Activated CD4-positive, alpha-beta T cell treated with anti-CD3 and anti-CD28 coated beads, Interleukin-2, amount 10 ng/mL, durations not matched to agents 24 days and 14 days (primary cell): Measurements from ENCODE around the gene EHBP1. TPM values are rescaled to one million over a fixed set of nuclear protein-coding genes. Genes with fewer than 3 reads are reported as not detected.
"Not testable (repeated sequence)": the region's sequence is repeated elsewhere in the genome, so short reads cannot be mapped to it uniquely, and the experiment has no call there.

ENCODE experiments used
- DNase-seq: peaks from one replicate; pipeline ENCODE4 v3.0.0; 2022
- H3K27ac Mint-ChIP-seq: one replicate; pipeline ENCODE4 v1.8.0; 2022; ENCODE audit warnings: mild to moderate bottlenecking, mixed read lengths
- H3K27me3 Mint-ChIP-seq: one replicate; pipeline ENCODE4 v1.8.0; 2022; ENCODE audit warnings: mixed read lengths
- H3K36me3 Mint-ChIP-seq: one replicate; pipeline ENCODE4 v1.8.0; 2022; ENCODE audit warnings: low read depth, mild to moderate bottlenecking, mixed read lengths
- H3K4me1 Mint-ChIP-seq: one replicate; pipeline ENCODE4 v1.8.0; 2021; ENCODE audit warnings: mixed read lengths
- H3K4me3 Mint-ChIP-seq: one replicate; pipeline ENCODE4 v1.8.0; 2022; ENCODE audit warnings: mild to moderate bottlenecking, moderate library complexity, mixed read lengths
- H3K9me3 Mint-ChIP-seq: one replicate; pipeline ENCODE4 v1.8.0; 2021; ENCODE audit warnings: mixed read lengths
- intact Hi-C: fragments of 100-400 bp; cut with micrococcal nuclease; formaldehyde crosslinking; loops from one replicate; pipeline ENCODE4 v1.15.1; 2023
- total RNA-seq: library from RNA; stranded (reverse); gene quantifications from 2 replicates; pipeline ENCODE4 v1.2.3, GENCODE V29; 2022

Gene EHBP1
- total RNA-seq, 1 donor from 2014 or later = 27.4 TPM

GRCh38 chr2:62685256-62685655, 20.3 kb upstream of the EHBP1 start:
- intact Hi-C loops = no loop called here

DNA sequence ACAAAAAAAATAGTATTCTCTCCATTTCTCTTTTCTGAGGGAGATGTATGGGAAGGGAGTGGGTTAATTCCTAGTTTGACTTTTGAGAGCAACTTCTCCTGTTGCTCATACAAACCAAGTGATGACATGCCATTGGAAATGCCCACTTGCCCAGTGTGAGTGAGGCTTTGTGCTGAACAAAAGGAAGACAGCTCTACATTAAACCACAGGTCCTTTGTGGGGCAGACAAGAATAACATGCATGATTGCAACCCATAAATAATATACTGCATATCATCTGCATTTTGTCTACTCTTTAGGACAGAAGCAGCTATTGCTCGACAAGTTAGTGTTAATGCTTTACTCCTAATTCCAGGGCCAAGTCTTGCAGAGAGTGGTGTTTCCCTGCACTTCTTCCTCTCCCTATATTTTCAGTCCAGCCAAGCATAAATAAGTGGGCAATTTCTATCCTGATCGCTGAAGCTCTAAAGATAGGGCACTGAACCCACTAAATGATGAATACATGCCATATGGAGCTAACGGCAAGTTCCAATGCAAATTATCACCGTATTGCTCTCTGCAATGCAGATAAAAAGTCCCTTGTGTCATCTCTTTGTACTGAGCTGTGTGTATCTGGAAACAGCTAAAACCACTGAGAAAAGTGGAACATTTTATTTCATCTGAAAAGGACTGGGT, 19.4 kb upstream of the EHBP1 start:
- H3K4me1 Mint-ChIP-seq = no peaks in the 10 kb centered on the region

More at GRCh38 chr2:62685256-62685655, 20.3 kb upstream of the EHBP1 start:
- Mint-ChIP-seq H3K27ac (no peak overlapping the region), H3K36me3 (no peaks in the 10 kb centered on the region), H3K27me3 (peaks cover 22% of the 10 kb centered on the region), H3K4me3 (no peak overlapping the region), H3K9me3 (no peaks in the 10 kb centered on the region), H3K4me1 (no peaks in the 10 kb centered on the region)
- no peak for DNase-seq

DNA sequence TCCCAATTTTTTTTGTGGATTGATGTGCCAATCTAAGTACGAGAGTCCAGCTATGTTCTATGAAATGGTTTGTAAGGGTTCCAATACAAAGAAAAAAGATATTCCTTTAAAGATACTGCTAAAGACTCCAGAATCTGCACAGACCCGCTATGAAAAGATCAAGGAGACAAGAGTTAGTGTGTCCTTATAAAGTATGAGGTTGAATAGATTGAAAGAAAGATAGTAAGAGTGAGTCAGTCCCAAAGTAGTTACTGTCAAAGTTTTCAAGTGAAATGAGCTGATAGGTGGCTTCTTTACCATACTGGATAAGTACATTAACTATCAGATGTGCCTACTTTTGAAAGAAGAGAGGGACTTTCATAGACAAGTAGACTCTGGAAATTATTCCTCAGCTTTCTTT, 17.9 kb upstream of the EHBP1 start:
- peaks cover 25% of the 10 kb centered on the region for H3K27me3 Mint-ChIP-seq

More for the DNA sequence above, 19.4 kb upstream of the EHBP1 start:
- Mint-ChIP-seq H3K27ac (no peak overlapping the region), H3K4me3 (no peak overlapping the region), H3K9me3 (no peaks in the 10 kb centered on the region), H3K36me3 (no peaks in the 10 kb centered on the region), H3K27me3 (peaks cover 24% of the 10 kb centered on the region)
- DNase-seq = no peak
- intact Hi-C loops = no loop called here

DNA sequence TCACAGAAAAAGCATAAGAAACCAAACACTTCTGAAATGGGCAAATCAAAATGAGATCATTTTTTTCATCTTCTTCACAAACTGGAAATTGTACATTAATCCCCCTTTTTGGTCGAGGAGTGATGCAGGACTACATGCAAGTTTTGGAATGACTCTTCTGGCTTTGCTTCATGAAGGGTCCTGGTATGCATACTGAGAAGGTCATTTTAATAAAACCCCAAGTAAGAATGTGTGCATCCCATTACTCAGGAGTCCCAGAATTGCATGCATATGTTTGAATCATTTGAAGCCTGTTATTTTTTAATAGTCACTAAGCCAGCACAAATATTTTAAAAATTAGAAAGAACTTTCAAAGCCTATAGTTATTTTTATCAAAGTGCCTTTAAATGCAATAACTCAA, 16.7 kb upstream of the EHBP1 start:
- no peak overlapping the region for H3K4me3 Mint-ChIP-seq
- no peaks in the 10 kb centered on the region for H3K36me3 Mint-ChIP-seq
- no peaks in the 10 kb centered on the region for H3K9me3 Mint-ChIP-seq
- no peak for DNase-seq
- intact Hi-C loops = no loop called here
- H3K27ac Mint-ChIP-seq = no peak overlapping the region
- no peaks in the 10 kb centered on the region for H3K4me1 Mint-ChIP-seq
- H3K27me3 Mint-ChIP-seq = peaks cover 32% of the 10 kb centered on the region

More for the DNA sequence above, 17.9 kb upstream of the EHBP1 start:
- H3K4me3 Mint-ChIP-seq = no peak overlapping the region
- no peak overlapping the region for H3K27ac Mint-ChIP-seq
- no peaks in the 10 kb centered on the region for H3K9me3 Mint-ChIP-seq
- intact Hi-C loops = no loop called here
- DNase-seq = no peak
- no peaks in the 10 kb centered on the region for H3K4me1 Mint-ChIP-seq
- no peaks in the 10 kb centered on the region for H3K36me3 Mint-ChIP-seq

DNA sequence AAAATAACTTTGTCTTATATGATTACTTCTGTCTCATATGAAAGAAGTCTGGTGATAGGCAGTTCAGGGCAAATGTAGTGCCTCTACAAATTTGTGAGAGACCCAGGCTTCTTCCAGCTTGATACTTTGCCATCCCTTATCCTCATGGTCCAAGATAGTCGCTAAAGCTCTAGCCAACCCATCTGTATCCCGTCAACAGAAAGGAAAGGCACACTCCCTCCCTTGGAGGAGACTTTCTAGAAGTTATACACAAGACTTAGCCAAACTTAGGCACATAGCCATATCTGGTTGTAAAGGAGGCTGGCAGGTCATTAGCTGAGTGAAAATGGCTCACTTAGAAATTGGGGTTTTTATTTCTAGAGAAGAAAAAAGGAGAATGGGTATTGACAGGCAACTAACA, 14.3 kb upstream of the EHBP1 start:
- Mint-ChIP-seq H3K27ac (no peak overlapping the region), H3K4me1 (no peaks in the 10 kb centered on the region), H3K36me3 (no peaks in the 10 kb centered on the region), H3K9me3 (no peaks in the 10 kb centered on the region), H3K27me3 (peaks cover 28% of the 10 kb centered on the region), H3K4me3 (no peak overlapping the region)
- intact Hi-C loops = no loop called here
- DNase-seq = no peak

- no peaks in the 10 kb centered on the region for H3K9me3 Mint-ChIP-seq
- H3K27ac Mint-ChIP-seq = no peak overlapping the region
- H3K36me3 Mint-ChIP-seq = no peaks in the 10 kb centered on the region
- DNase-seq = no peak
- no peaks in the 10 kb centered on the region for H3K4me1 Mint-ChIP-seq
- H3K4me3 Mint-ChIP-seq = no peak overlapping the region
- peaks cover 28% of the 10 kb centered on the region for H3K27me3 Mint-ChIP-seq
- intact Hi-C loops = no loop called here
Measured at GRCh38 chr2:62692225-62692624, 13.3 kb upstream of the EHBP1 start.

- Mint-ChIP-seq H3K27me3 (peaks cover 22% of the 10 kb centered on the region), H3K4me1 (no peaks in the 10 kb centered on the region), H3K27ac (no peak overlapping the region), H3K4me3 (no peak overlapping the region), H3K36me3 (no peaks in the 10 kb centered on the region), H3K9me3 (no peaks in the 10 kb centered on the region)
- no peak for DNase-seq
- intact Hi-C loops = no loop called here
Measured at GRCh38 chr2:62698653-62699052, 6.9 kb upstream of the EHBP1 start.

- Mint-ChIP-seq H3K27ac (peak overlapping the region; percentile 46), H3K9me3 (no peaks in the 10 kb centered on the region), H3K27me3 (peaks cover 12% of the 10 kb centered on the region), H3K36me3 (peaks cover 9% of the 10 kb centered on the region), H3K4me1 (peaks cover 27% of the 10 kb centered on the region), H3K4me3 (peak overlapping the region; percentile 84)
- no peak for DNase-seq
- intact Hi-C loops = loop anchor here (1.0 to 10.0 kb wide), 10 partner anchors 198 to 1947 kb away; partner anchors contain the start of genes B3GNT2, CCT4, MDH1 and OTX1
Measured at GRCh38 chr2:62704654-62705006, 883 bp upstream of the EHBP1 start.

DNA sequence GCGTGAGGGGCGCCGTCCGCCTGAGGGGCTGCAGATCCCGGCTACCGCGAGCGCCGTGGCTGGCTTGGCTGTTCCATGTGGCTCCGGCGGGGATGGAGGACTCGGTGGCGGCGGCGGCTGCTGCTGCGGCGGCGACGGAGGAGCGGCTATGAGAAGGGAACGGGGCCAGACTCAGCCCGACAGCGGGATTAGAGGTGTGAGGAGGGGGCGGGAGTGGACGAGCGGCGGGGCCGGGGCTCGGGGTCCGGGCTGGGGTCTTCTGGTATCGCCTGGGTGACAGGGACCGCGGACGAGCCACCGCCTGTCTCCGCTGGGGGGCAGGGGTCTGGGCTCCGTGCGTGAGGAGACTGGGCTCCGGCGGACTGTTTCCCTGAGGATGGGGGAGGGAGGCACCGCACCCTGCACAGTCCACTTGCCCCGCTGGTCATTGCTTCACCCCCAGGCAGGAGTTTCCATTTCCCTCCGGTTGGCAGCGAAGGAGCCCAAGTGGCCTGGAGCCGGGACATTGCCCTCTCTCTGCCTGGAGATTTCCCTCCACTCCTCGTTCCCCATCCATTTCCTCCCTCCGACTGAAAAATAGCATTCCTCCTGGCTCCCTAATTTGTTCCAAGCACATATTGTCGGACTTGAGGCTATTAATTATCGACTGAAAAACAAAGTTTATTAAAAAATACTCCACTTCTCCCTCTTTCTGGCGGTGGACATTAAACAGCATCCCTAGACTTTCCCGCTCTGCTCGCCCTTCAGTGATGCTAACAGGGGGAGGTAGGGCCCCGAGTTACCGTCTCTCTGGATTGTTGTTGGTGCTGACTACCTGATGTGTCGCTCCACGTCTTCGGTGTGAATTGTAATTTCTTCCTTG, 577 bp downstream of the EHBP1 start:
- Mint-ChIP-seq H3K27me3 (peaks cover 10% of the 10 kb centered on the region), H3K9me3 (no peaks in the 10 kb centered on the region)
- intact Hi-C loops = loop anchor here (1.0 to 10.0 kb wide), 10 partner anchors 200 to 1949 kb away; partner anchors contain the start of genes B3GNT2, CCT4, MDH1 and OTX1

GRCh38 chr2:62706721-62707521, 1.4 kb downstream of the EHBP1 start:
- intact Hi-C loops = loop anchor here (5.0 to 10.0 kb wide), 9 partner anchors 348 to 1950 kb away; partner anchors contain the start of genes B3GNT2, CCT4, MDH1 and OTX1

More for the DNA sequence above, 577 bp downstream of the EHBP1 start:
- Mint-ChIP-seq H3K27ac (peak overlapping the region; percentile 46), H3K4me1 (peaks cover 27% of the 10 kb centered on the region), H3K4me3 (peak overlapping the region; percentile 84), H3K36me3 (peaks cover 11% of the 10 kb centered on the region)
- DNase-seq = peak; percentile 64

GRCh38 chr2:62708751-62709150, 3.2 kb downstream of the EHBP1 start:
- DNase-seq = no peak
- Mint-ChIP-seq H3K27me3 (no peaks in the 10 kb centered on the region), H3K4me3 (no peak overlapping the region), H3K9me3 (no peaks in the 10 kb centered on the region), H3K4me1 (peaks cover 27% of the 10 kb centered on the region), H3K36me3 (peaks cover 11% of the 10 kb centered on the region), H3K27ac (no peak overlapping the region)
- intact Hi-C loops = loop anchor here (5.0 to 10.0 kb wide), 9 partner anchors 346 to 1951 kb away; partner anchors contain the start of genes B3GNT2, CCT4, MDH1 and OTX1

More at GRCh38 chr2:62706721-62707521, 1.4 kb downstream of the EHBP1 start:
- DNase-seq = no peak
- H3K9me3 Mint-ChIP-seq = no peaks in the 10 kb centered on the region
- H3K4me1 Mint-ChIP-seq = peaks cover 27% of the 10 kb centered on the region
- peak overlapping the region; percentile 46 for H3K27ac Mint-ChIP-seq
- peak overlapping the region; percentile 84 for H3K4me3 Mint-ChIP-seq
- peaks cover 8% of the 10 kb centered on the region for H3K27me3 Mint-ChIP-seq
- peaks cover 11% of the 10 kb centered on the region for H3K36me3 Mint-ChIP-seq

- Mint-ChIP-seq H3K4me3 (no peak overlapping the region), H3K36me3 (peaks cover 21% of the 10 kb centered on the region), H3K9me3 (no peaks in the 10 kb centered on the region), H3K4me1 (peaks cover 12% of the 10 kb centered on the region), H3K27me3 (no peaks in the 10 kb centered on the region), H3K27ac (no peak overlapping the region)
- DNase-seq = no peak
- intact Hi-C loops = no loop called here
Measured at GRCh38 chr2:62711832-62712494, 6.5 kb downstream of the EHBP1 start.

DNA sequence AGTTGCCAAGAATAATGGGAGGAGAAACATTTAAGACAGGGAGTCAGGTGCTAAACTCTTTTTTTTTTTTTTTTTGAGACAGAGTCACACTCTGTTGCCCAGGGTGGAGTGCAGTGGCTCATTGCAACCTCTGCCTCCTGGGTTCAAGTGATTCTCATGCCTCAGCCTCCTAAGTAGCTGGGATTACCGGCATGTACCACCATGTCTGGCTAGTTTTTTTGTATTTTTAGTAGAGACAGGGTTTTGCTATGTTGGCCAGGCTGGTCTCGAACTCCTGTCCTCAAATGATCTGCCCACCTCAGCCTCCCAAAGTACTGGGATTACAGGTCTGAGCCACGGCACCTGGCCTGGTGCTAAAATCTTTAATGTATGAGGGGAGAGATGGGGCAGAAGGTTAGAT, 7.7 kb downstream of the EHBP1 start:
- DNase-seq, H3K4me1 Mint-ChIP-seq, H3K9me3 Mint-ChIP-seq, H3K4me3 Mint-ChIP-seq, intact Hi-C loops, H3K27ac Mint-ChIP-seq, H3K27me3 Mint-ChIP-seq: not testable (repeated sequence)
- peaks cover 23% of the 10 kb centered on the region for H3K36me3 Mint-ChIP-seq
